PC-9 (cell line): ENCODE measurements around the gene BTBD3. TPM values are rescaled to one million over a fixed set of nuclear protein-coding genes. Genes with fewer than 3 reads are reported as not detected.

Experiments used
- BruUV-seq: library from RNA; stranded (reverse); fragments of 400-500 nt; replicated peaks from 2 replicates; lab custom pipeline; 2021; lab: Mats Ljungman, UMichigan
- CTCF ChIA-PET: fragments of 300-600 bp; sonication (Branson Sonifier 250); formaldehyde crosslinking; loops from one replicate; lab custom pipeline; 2022; ENCODE audit warnings: antibody characterized with exemption; lab: Charles Lee
- POLR2A ChIA-PET: fragments of 300-600 bp; sonication (Branson Sonifier 250); formaldehyde crosslinking; loops from one replicate; lab custom pipeline; 2022; ENCODE audit warnings: antibody characterized with exemption; ENCODE audit not compliant: unreplicated experiment; lab: Charles Lee
- DNase-seq, 2 experiments: peaks; one replicate each; pipeline versions ENCODE4 v3.0.0 to v3.0.0-alpha.2; 2015 to 2022; ENCODE audit warnings: mixed read lengths in 1 of 2
- H2AFZ ChIP-seq: fragments of 200-600 bp; sonication (generic); 2 replicates; pipeline ENCODE4 v1.8.1; 2017; ENCODE audit warnings: antibody characterized with exemption
- H3F3A ChIP-seq: fragments of 200-600 bp; sonication (generic); 2 replicates; pipeline ENCODE4 v1.8.1; 2017; ENCODE audit warnings: antibody characterized with exemption, mild to moderate bottlenecking, low read depth; ENCODE audit not compliant: insufficient read depth
- H3K27ac ChIP-seq: fragments of 200-600 bp; sonication (generic); 2 replicates; pipeline ENCODE4 v1.6.1; 2016; ENCODE audit warnings: mixed run types
- H3K27me3 ChIP-seq: fragments of 200-600 bp; sonication (generic); 2 replicates; pipeline ENCODE4 v1.6.1; 2016; ENCODE audit warnings: low read depth, mixed run types; ENCODE audit not compliant: insufficient read depth
- H3K36me3 ChIP-seq: fragments of 200-600 bp; sonication (generic); 2 replicates; pipeline ENCODE4 v1.6.1; 2016; ENCODE audit warnings: low read depth, mixed run types
- H3K4me1 ChIP-seq: fragments of 200-600 bp; sonication (generic); replicated peaks from 2 replicates; pipeline ENCODE4 v1.6.1; 2016; ENCODE audit warnings: mixed run types; ENCODE audit not compliant: insufficient read depth
- H3K4me2 ChIP-seq: fragments of 200-600 bp; sonication (generic); 2 replicates; pipeline ENCODE4 v1.6.1; 2017; ENCODE audit warnings: mixed run types
- H3K4me3 ChIP-seq: fragments of 200-600 bp; sonication (generic); 2 replicates; pipeline ENCODE4 v1.6.1; 2016; ENCODE audit warnings: mixed run types
- H3K79me2 ChIP-seq: fragments of 200-600 bp; sonication (generic); 2 replicates; pipeline ENCODE4 v1.6.1; 2017; ENCODE audit warnings: low read depth, mixed run types
- H3K9me2 ChIP-seq: fragments of 200-600 bp; sonication (generic); 2 replicates; pipeline ENCODE4 v1.8.1; 2017; ENCODE audit warnings: mild to moderate bottlenecking; ENCODE audit not compliant: insufficient read depth
- H3K9me3 ChIP-seq: fragments of 200-600 bp; sonication (generic); 2 replicates; pipeline ENCODE4 v1.8.1; 2016; ENCODE audit warnings: low read depth; ENCODE audit not compliant: insufficient read depth
- H4K20me1 ChIP-seq: fragments of 200-600 bp; sonication (generic); 2 replicates; pipeline ENCODE4 v1.8.1; 2017; ENCODE audit not compliant: insufficient read depth
- EZH2 ChIP-seq: fragments of 200-600 bp; sonication (generic); IDR thresholded peaks from 2 replicates; pipeline ENCODE4 v1.8.0; 2017; ENCODE audit warnings: antibody characterized with exemption, low read depth
- intact Hi-C: fragments of 100-400 bp; cut with micrococcal nuclease; formaldehyde crosslinking; loops from one replicate; pipeline ENCODE4 v1.10.0; 2022; ENCODE audit not compliant: unreplicated experiment
- total RNA-seq: library from RNA; stranded (reverse); gene quantifications from 2 replicates; pipeline ENCODE4 v1.2.3, GENCODE V29; 2021
- TF ChIP-seq, protein P1 (sequence below): fragments of 200-600 bp; sonication (generic); conservative IDR thresholded peaks from 2 replicates; pipeline ENCODE4 v1.6.1; 2017; ENCODE audit warnings: mixed run types, antibody characterized with exemption, mild to moderate bottlenecking, moderate library complexity

Gene BTBD3
- total RNA-seq, 1 experiment from 2014 or later: 17.6 TPM

DNA sequence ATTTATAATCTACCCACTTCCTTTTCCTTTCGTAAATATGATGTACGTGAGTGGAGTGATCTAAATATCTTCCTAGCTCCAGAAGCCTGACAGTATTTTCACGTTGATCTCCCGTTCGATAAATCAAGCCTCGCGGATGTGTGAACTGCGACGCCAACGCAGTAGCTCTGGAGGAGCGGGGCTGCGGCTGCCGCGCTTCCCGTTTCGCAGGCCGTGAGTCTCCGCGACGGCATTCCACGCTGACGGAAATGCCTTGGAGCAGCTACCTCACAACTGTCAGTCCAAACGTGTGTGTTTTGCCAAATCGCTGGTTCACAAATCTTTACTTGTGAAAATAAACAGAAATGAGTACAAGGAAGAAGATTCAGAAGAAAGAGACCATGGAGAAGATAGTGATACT lies 41.2 kb downstream of the BTBD3 start:
- ChIA-PET POLR2A (interaction anchor here (0.6 kb wide), 1 partner anchor 396 kb away, joined by 3 read pairs; no protein-coding TSS in a partner anchor), CTCF (no interaction called here)
- no peaks in the 10 kb centered on the region for H3F3A ChIP-seq
- H3K4me1 ChIP-seq: no peaks in the 10 kb centered on the region
- no peak overlapping the region for H3K4me3 ChIP-seq
- TF ChIP-seq, protein P1, sequence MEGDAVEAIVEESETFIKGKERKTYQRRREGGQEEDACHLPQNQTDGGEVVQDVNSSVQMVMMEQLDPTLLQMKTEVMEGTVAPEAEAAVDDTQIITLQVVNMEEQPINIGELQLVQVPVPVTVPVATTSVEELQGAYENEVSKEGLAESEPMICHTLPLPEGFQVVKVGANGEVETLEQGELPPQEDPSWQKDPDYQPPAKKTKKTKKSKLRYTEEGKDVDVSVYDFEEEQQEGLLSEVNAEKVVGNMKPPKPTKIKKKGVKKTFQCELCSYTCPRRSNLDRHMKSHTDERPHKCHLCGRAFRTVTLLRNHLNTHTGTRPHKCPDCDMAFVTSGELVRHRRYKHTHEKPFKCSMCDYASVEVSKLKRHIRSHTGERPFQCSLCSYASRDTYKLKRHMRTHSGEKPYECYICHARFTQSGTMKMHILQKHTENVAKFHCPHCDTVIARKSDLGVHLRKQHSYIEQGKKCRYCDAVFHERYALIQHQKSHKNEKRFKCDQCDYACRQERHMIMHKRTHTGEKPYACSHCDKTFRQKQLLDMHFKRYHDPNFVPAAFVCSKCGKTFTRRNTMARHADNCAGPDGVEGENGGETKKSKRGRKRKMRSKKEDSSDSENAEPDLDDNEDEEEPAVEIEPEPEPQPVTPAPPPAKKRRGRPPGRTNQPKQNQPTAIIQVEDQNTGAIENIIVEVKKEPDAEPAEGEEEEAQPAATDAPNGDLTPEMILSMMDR: no peak
- TF ChIP-seq EZH2: no peak
- no peak for DNase-seq
- BruUV-seq: no TSS peak
- H3K27me3 ChIP-seq: no peaks in the 10 kb centered on the region
- intact Hi-C loops: no loop called here
- no peak overlapping the region for H3K4me2 ChIP-seq
- no peaks in the 10 kb centered on the region for H3K9me2 ChIP-seq
- no peaks in the 10 kb centered on the region for H4K20me1 ChIP-seq
- H3K36me3 ChIP-seq: no peaks in the 10 kb centered on the region
- H3K9me3 ChIP-seq: no peaks in the 10 kb centered on the region
- no peak overlapping the region for H3K27ac ChIP-seq
- no peak overlapping the region for H2AFZ ChIP-seq
- H3K79me2 ChIP-seq: no peaks in the 10 kb centered on the region

DNA sequence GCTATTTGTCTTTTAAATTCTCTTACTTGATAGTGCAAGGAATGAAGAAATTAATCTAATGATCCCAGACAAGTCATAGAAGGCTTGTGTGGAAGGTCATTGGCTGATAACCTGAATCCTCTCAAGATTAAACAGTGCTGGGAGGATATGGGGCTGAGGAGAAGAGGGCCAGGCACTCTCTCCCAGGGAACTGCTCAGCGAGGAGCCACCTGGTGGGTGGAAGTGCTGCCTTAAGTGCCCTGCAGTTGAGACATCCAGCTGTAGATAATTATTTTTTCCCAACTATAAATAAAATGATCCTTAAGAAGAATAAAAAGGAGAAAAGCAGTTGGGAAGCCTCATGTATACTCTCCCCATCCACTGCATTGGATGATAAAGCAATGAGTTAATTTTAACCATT lies 47.9 kb downstream of the BTBD3 start:
- TF ChIP-seq EZH2: no peak
- TF ChIP-seq, protein P1: no peak
- no peaks in the 10 kb centered on the region for H3F3A ChIP-seq
- no TSS peak for BruUV-seq
- no peak overlapping the region for H3K4me2 ChIP-seq
- H3K9me2 ChIP-seq: no peaks in the 10 kb centered on the region
- no peaks in the 10 kb centered on the region for H3K9me3 ChIP-seq
- no peak overlapping the region for H2AFZ ChIP-seq
- ChIA-PET POLR2A (no interaction called here), CTCF (no interaction called here)
- H3K36me3 ChIP-seq: no peaks in the 10 kb centered on the region
- H4K20me1 ChIP-seq: no peaks in the 10 kb centered on the region
- no peak overlapping the region for H3K4me3 ChIP-seq
- H3K4me1 ChIP-seq: no peaks in the 10 kb centered on the region; the same call in 1 of the 2 replicates
- H3K27ac ChIP-seq: no peak overlapping the region
- H3K79me2 ChIP-seq: no peaks in the 10 kb centered on the region
- DNase-seq: no peak
- intact Hi-C loops: no loop called here
- no peaks in the 10 kb centered on the region for H3K27me3 ChIP-seq

DNA sequence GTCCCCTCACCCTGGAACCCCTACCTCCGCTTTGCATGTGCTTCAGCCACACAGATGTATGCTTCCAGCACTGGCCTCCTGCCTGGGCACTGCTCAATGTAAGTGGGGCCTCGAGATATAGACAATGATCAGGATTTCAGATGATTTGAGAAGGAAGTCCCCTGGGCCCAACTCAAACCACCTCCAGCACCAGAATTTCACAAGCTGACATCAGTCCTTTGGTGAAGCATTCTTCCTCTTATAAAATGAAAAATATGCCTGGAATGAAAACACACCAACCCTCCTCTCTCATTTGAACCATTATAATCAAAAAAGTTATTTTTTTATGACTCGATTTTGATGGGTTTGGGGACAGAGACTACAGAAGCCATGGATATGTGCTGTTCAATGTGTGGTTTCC lies 48.5 kb downstream of the BTBD3 start:
- no TSS peak for BruUV-seq
- CTCF ChIA-PET: no interaction called here
- Histone ChIP-seq H3K4me3 (no peak overlapping the region), H3K4me2 (no peak overlapping the region), H4K20me1 (no peaks in the 10 kb centered on the region), H3K9me2 (no peaks in the 10 kb centered on the region), H3K27me3 (no peaks in the 10 kb centered on the region), H3F3A (no peaks in the 10 kb centered on the region), H3K79me2 (no peaks in the 10 kb centered on the region), H3K9me3 (no peaks in the 10 kb centered on the region), H3K36me3 (no peaks in the 10 kb centered on the region), H2AFZ (no peak overlapping the region), H3K4me1 (no peaks in the 10 kb centered on the region; the same call in 1 of the 2 replicates), H3K27ac (no peak overlapping the region)
- DNase-seq: no peak
- POLR2A ChIA-PET: no interaction called here
- intact Hi-C loops: no loop called here
- no peak for TF ChIP-seq EZH2
- TF ChIP-seq, protein P1: no peak
